GM12878 (cell line): ENCODE results near the gene CCDC9. TPM values are rescaled to one million over a fixed set of nuclear protein-coding genes. Genes with fewer than 3 reads are reported as not detected.

Experiments used
- BCLAF1 ChIP-seq: fragments of 450-650 bp; IDR thresholded peaks from 2 replicates; pipeline ENCODE4 v1.6.1; 2017; ENCODE audit warnings: antibody characterized with exemption, mild to moderate bottlenecking, moderate library complexity
- BMI1 ChIP-seq: fragments of 450-650 bp; IDR thresholded peaks from 2 replicates; pipeline ENCODE4 v1.6.1; 2016; ENCODE audit warnings: mild to moderate bottlenecking, moderate library complexity, borderline replicate concordance
- CBX3 ChIP-seq: fragments of 200-600 bp; sonication (generic); IDR thresholded peaks from 2 replicates; pipeline ENCODE4 v1.6.1; 2016; ENCODE audit warnings: low read depth, borderline replicate concordance
- CBX5 ChIP-seq: sonication (generic); IDR thresholded peaks from 2 replicates; pipeline ENCODE4 v1.6.1; 2016; ENCODE audit warnings: low read depth, moderate library complexity, mild to moderate bottlenecking, inconsistent platforms
- EED ChIP-seq: sonication (generic); IDR thresholded peaks from 2 replicates; pipeline ENCODE4 v1.6.1; 2016; ENCODE audit warnings: antibody characterized with exemption, low read depth
- ESRRA ChIP-seq: IDR thresholded peaks from 2 replicates; pipeline ENCODE4 v1.6.1; 2012; ENCODE audit warnings: mild to moderate bottlenecking, low read length, improper control_type of control experiment
- ETV6 ChIP-seq, 2 experiments: fragments of 450-650 bp in 1 of 2; IDR thresholded peaks in 1 of 2; conservative IDR thresholded peaks in 1 of 2; 2 replicates each; pipeline ENCODE4 v1.6.1; 2014; ENCODE audit warnings: antibody characterized with exemption in 1 of 2, borderline replicate concordance in 1 of 2, low read depth in 1 of 2, mild to moderate bottlenecking in 1 of 2, moderate library complexity in 1 of 2
- FOS ChIP-seq: IDR thresholded peaks from 3 replicates; pipeline ENCODE4 v1.6.1; 2011; ENCODE audit warnings: borderline replicate concordance; ENCODE audit not compliant: insufficient read length; ENCODE audit errors: extremely low read depth
- FOXM1 ChIP-seq: IDR thresholded peaks from 2 replicates; pipeline ENCODE4 v1.6.1; 2012; ENCODE audit warnings: low read depth, mild to moderate bottlenecking, inconsistent platforms, low read length, moderate library complexity
- GATAD2B ChIP-seq: fragments of 450-650 bp; conservative IDR thresholded peaks from 2 replicates; pipeline ENCODE4 v1.6.1; 2017; ENCODE audit warnings: low read depth, mild to moderate bottlenecking, moderate library complexity
- IRF4 ChIP-seq: IDR thresholded peaks from 2 replicates; pipeline ENCODE4 v1.6.1; 2011; ENCODE audit warnings: low read depth, low read length
- KLF5 ChIP-seq: fragments of 450-650 bp; IDR thresholded peaks from 2 replicates; pipeline ENCODE4 v1.6.1; 2014; ENCODE audit warnings: mild to moderate bottlenecking; ENCODE audit not compliant: partially characterized antibody
- NFYA ChIP-seq: IDR thresholded peaks from 2 replicates; pipeline ENCODE4 v1.6.1; 2011; ENCODE audit warnings: low read depth, mild to moderate bottlenecking, low read length, improper control_type of control experiment, borderline replicate concordance
- NRF1 ChIP-seq: conservative IDR thresholded peaks from 2 replicates; pipeline ENCODE4 v1.6.1; 2011; ENCODE audit warnings: mild to moderate bottlenecking, low read depth, low read length, improper control_type of control experiment
- PAX5 ChIP-seq: IDR thresholded peaks from 2 replicates; pipeline ENCODE4 v1.6.1; 2011; ENCODE audit warnings: low read depth, low read length, borderline replicate concordance
- POLR2A ChIP-seq: IDR thresholded peaks from 2 replicates; pipeline ENCODE4 v1.6.1; 2011; ENCODE audit warnings: low read depth, mild to moderate bottlenecking, low read length
- RBBP5 ChIP-seq: fragments of 200-600 bp; sonication (generic); conservative IDR thresholded peaks from 2 replicates; pipeline ENCODE4 v1.6.1; 2016
- SMARCA5 ChIP-seq: fragments of 450-650 bp; IDR thresholded peaks from 2 replicates; pipeline ENCODE4 v1.6.1; 2017; ENCODE audit warnings: mild to moderate bottlenecking
- STAT1 ChIP-seq: fragments of 450-650 bp; conservative IDR thresholded peaks from 2 replicates; pipeline ENCODE4 v1.6.1; 2014; ENCODE audit warnings: antibody characterized with exemption, mild to moderate bottlenecking
- TARDBP ChIP-seq: IDR thresholded peaks from 2 replicates; pipeline ENCODE4 v1.6.1; 2016; ENCODE audit warnings: borderline replicate concordance
- TBL1XR1 ChIP-seq: IDR thresholded peaks from 2 replicates; pipeline ENCODE4 v1.6.1; 2012; ENCODE audit warnings: low read depth, low read length, improper control_type of control experiment
- ZBTB4 ChIP-seq: fragments of 450-650 bp; formaldehyde crosslinking; IDR thresholded peaks from 2 replicates; pipeline ENCODE4 v1.4.0; 2022; ENCODE audit warnings: mild to moderate bottlenecking, moderate library complexity
- ZZZ3 ChIP-seq: IDR thresholded peaks from 2 replicates; pipeline ENCODE4 v1.6.1; 2011; ENCODE audit warnings: low read depth; ENCODE audit not compliant: control insufficient read depth, insufficient read length
- polyA plus RNA-seq, 11 experiments: library from polyadenylated mRNA; depleted of rRNA in 4 of 11; unstranded in 6 of 11; stranded (reverse) in 5 of 11; fragments of >200 nt; fragmentation: Nextera tagmentation in 4 of 11; fragmentation: Illumina TruSeq in 1 of 11; extraction: Ambion mirVana in 4 of 11; extraction: Trizol in 1 of 11; gene quantifications; 1 replicate in 1 of 11; 2 replicates in 10 of 11; pipeline versions ENCODE4 v1.2.1 to v1.2.3, GENCODE V29; 2011 to 2016; ENCODE audit warnings: inconsistent platforms in 2 of 11, missing spikeins in 2 of 11, low read depth in 1 of 11
- total RNA-seq, 4 experiments: library from RNA; depleted of rRNA in 3 of 4; stranded (reverse); fragments of >200 nt in 3 of 4; fragmentation: Illumina TruSeq in 1 of 4; extraction: Trizol in 1 of 4; gene quantifications; 2 replicates each; pipeline versions ENCODE4 v1.2.1 to v1.2.3, GENCODE V29; 2013 to 2021

The CCDC9 gene
- total and polyA plus RNA-seq, 10 of the 15 experiments (the other 5 are each of a cell fraction or from before 2014, with no cell fraction given): 0.18 to 17.5 (median 7.1) TPM; not detected in 1

GRCh38 chr19:47228168-47228936 is 28.0 kb upstream of the CCDC9 start (continued):
- TF ChIP-seq GATAD2B (peak; percentile 48), NFYA (no peak), ESRRA (no peak), ZZZ3 (no peak), BMI1 (no peak), ETV6 (conservative IDR thresholded peaks at IDR 0.05 in 1 of 2, IDR thresholded peaks at IDR 0.05 in 1 of 2; ENCODE audit: borderline replicate concordance in 1 of 2, low read depth in 1 of 2) (no peak), CBX5 (no peak), BCLAF1 (no peak), SMARCA5 (no peak; the same call in 1 of the 2 replicates), NRF1 (no peak), STAT1 (no peak), IRF4 (no peak), FOXM1 (no peak), TBL1XR1 (no peak), RBBP5 (no peak), CBX3 (no peak), PAX5 (no peak), EED (no peak), TARDBP (no peak), FOS (no peak), KLF5 (no peak), ZBTB4 (CRISPR knock-in tag) (no peak), POLR2A (peak; percentile 56)
